ENCODE measurements around the gene ARID3B.

ARID3B gene

GRCh38 chr15:74609938-74610301 is 68.9 kb downstream of the ARID3B start:
- DNase-seq: no peak

GRCh38 chr15:74610302-74610951 is 69.4 kb downstream of the ARID3B start:
- DNase-seq: no peak

- no peak for DNase-seq
Observed at GRCh38 chr15:74611341-74611740, 70.3 kb downstream of the ARID3B start.

GRCh38 chr15:74611834-74612233 is 70.8 kb downstream of the ARID3B start:
- DNase-seq: no peak

DNA sequence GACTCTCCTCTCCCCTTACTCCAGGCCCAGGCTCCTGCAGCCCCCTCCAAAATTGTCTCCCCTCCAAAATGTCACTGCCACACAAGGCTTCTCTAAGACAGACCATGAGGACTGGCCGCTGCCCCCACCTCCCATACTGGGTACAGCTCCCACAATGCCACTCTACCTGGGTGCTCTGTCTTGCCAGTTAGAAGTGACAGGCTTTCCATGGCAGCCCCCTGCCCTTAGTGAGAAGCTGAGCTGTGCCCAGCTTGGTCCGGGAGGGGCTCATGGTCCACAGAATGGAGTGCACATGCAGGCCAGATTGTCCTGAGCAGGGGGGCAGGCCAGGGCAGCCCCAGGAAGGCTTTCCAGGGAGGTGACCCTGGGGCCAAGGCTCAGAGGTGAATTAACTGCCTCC is 71.7 kb downstream of the ARID3B start:
- DNase-seq: no peak

DNA sequence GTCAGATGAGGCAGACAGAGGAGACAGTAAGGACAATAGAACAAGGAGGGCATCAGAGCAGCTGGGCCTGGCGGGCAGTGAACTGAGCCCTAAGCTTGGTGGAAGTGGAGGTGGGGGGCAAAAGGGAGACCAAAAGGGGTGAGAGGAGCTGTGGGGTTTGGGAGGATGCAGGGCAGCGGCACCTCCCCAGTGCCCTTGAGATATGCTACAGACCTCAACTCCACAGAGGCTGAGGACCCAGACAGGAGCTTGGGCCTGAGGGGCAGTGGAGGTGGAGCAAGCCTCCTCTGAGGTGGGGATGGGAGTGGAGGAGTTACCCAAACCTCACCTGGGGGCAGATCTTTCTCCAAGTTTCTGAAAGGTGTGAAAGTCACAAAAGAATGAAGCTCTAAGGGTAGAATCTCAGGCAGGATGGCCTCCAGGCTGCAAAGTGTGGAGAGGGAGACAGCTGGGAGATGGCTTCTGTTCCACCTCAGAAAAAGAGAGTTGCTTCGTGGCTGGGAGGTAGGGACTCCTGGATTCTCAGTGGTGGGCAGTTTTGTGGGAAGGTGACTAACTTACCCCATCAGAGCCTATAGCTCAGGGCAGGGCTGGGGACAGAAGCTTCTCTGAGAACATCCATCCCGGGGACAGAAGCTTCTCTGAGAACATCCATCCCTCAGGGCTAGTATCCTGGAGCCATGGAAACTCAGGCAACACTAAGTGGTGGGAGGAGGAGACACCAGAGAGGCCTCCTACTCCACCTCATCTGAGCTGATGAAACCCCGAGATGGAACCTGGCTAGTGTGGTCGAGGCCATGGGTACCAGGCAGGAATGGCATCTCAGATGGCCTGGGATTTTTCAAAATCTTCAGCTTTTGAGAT is 72.3 kb downstream of the ARID3B start:
- DNase-seq: no peak

- no peak for DNase-seq
Observed at GRCh38 chr15:74613953-74614743, 73.1 kb downstream of the ARID3B start.

DNA sequence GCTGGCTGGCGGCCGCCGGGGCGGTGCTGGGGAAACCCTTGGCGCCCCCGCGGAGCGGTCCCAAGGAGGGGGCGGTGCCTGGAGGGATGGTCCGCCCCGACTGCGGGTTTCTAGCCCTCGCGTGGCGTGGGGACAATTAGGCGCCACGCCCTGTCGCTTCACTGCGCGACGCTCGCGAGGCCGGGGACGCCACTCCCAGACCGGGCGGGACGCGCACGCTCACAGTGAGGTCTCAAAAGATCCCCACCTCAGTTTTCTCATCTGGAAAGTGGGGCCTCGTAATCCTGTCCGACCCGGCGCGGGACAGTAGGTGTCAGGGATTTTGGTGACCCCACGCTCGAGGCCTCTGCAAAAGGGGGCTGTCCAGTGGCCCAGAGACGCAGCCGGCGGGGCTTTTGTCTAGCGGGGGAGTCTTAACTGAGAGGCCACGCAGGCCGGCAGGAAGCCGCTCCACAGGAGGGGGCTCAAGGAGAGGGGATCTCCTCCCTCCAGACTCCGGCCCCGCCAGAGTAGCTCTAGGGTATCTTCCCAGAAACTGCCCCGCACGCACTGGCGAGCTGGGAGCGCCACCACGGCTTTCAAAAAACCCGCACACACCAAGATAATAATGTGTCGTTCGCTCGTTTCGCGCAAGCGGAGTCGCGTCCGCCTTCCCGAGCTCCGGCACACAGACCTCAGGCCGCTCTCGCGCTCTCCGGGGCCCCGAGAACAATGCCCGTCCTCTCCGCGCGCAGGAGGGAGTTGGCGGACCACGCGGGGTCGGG is 73.9 kb downstream of the ARID3B start:
- DNase-seq: peak; percentile 81

DNA sequence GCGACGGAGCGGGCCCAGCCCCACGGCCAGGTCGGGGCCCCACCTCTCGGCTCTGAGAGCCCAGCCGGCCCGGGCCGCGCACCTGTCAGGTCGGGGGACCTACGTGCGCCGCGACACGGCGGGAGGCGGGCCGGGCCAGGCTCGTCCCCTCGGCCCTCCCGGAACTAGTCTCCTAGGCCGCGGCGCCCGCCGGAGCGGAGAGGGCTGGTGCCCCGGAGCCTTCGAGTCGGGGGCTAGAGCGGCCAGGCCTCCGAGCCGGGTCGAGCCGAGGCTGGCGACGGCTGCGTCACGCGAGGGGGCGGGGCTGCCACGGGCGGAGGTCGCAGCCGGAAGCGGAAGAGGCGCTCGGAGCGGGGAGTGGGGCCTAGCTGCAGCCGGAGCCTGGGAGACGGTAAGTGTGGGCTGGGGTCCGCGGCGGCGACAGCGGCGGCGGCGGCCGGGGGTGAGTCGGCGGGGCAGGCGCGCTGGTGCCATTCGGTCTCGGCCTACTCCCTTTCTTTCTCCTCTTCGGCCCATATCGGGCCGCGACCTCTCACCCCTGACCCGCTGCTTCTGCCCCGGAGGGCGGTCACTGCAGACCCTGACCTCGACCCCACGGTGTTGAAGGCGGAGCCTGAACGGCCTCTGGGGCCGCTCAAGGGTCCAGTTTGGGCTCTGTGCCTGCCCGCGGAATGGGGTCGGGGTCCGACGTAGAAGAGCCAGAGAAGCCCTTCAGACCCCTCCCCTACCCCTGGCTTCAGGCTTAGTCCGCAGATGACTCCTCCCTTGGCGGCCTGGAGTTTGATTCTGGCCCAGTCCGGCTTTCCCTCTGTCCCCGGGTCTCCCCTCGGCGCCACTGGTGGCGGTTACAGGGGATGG is 74.7 kb downstream of the ARID3B start, which contains the start of gene CLK3:
Gene CLK3 (plus strand): TSS at position 329 of the 858 bp plus-strand sequence. CDS start 3,361 bp downstream, outside the sequence.
- peak; percentile 84 for DNase-seq

DNA sequence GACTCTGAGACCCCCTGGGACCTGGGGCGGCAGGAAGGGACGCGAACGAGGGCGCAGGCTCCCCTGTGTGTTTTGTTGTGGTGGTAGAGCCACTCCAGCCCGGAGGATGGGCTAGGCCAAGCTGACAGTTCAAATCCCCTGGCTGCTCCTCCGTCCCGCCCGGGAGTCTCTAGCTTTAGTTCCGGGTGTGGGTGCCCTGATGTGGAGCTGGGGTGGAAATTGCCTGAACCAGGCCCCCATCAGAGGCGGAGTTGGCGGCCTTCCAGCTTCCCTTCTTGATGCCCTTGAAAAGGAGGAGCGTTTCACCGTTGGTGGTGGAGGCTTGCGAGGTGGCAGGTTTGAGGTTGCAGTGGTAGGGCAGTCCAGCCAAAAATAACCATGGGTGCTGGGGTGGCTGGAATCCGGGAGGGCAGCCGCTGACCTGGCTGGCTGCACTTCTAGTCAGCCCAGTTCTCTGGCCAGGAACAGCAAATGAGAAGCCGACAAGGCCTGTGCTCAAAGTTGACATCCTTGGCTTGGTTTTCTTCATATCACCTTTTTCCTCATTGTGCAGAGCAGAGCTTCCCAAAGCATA is 75.4 kb downstream of the ARID3B start:
- DNase-seq: no peak

GRCh38 chr15:74616996-74617395 is 76.0 kb downstream of the ARID3B start:
- no peak for DNase-seq

- no peak for DNase-seq
Observed at GRCh38 chr15:74618841-74619596, 78.0 kb downstream of the ARID3B start.

GRCh38 chr15:74619916-74620635 is 79.1 kb downstream of the ARID3B start:
- no peak for DNase-seq

- peak; percentile 41 for DNase-seq
Observed at GRCh38 chr15:74620636-74621545, 79.9 kb downstream of the ARID3B start.

DNA sequence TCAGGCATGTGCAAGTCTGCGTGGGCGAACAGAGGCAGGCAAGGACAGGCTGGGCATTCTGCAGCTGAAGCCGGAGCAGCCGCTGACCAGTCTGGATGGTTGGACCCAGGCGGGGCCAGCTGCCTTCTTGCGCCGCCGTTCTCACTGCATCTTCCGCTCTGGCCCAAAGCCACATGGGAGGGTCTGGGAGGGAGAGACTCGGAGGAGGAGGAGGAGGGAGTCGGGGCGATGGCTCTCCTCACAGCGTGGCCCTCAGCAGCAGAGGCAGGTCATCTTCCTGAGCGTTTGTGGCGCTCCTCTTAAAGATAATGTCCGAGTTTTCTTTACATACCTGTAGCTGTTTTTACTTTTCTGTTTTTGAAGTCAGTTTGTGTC is 80.5 kb downstream of the ARID3B start:
- DNase-seq: no peak

GRCh38 chr15:74621936-74622335 is 80.9 kb downstream of the ARID3B start:
- DNase-seq: no peak

DNA sequence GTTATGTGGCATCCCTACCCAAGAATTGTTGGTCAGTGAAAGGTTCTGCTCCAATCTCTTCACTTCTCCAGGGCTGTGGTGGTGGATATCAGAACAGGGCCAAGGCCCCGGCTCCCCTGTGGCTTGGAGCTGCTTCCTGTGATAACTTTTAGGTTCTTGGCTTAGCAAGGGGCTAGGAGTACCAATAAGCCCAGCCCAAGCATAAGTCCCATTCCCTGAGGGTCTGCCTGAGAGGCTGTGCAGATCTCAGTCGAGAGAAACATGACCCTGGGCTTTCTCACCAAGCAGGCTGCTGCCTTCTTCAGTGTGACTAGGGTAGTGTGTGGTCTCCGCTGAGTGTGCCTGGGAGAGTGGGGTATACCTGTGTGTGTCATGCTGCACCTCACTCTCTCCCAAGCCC is 81.7 kb downstream of the ARID3B start:
- no peak for DNase-seq

DNA sequence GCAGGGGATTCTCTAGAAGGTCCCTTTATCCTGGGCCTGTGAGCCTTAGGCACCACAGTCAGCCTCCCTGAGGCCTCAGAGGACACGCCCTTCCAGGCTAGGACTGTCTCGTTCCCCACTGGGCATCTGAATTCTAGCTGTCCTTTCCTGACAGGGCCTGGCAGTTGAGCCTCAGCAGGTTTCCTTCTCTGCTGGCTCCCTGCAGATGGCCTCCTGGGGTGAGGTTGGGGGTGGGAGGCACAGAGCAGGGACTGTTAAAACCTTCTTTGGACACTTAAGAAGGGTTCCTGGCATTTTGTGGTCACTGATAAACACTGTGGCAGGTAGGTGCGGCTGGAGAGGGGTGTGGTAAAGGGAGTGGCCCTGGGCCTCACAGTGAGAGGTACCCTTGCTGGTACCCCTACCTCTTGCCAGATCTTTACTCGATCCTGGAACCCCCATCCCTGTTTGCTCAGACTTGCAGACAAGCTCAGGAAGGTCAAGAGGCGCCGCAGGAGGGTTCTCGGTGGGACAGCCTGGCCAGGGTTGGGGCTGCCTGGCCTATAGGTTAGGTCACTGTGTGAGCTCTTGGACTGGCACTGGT is 83.1 kb downstream of the ARID3B start:
- no peak for DNase-seq
